Testis (tissue), 2 donors: ENCODE measurements around the gene VAMP4.

Experiments used
- CTCF ChIP-seq, 3 experiments: fragments of 450-650 bp in 2 of 3; fragments of 200-600 bp in 1 of 3; sonication (generic) in 1 of 3; IDR thresholded peaks; one replicate each; pipeline ENCODE4 v1.5.1; 2016 to 2019; ENCODE audit warnings: antibody characterized with exemption in 3 of 3, mild to moderate bottlenecking in 2 of 3, moderate library complexity in 1 of 3
- POLR2A ChIP-seq: fragments of 450-650 bp; IDR thresholded peaks from one replicate; pipeline ENCODE4 v1.6.1; 2017; ENCODE audit warnings: antibody characterized with exemption, mild to moderate bottlenecking, moderate library complexity

GRCh38 chr1:171730052-171730451 is 11.8 kb downstream of the VAMP4 start:
- TF ChIP-seq POLR2A: no peak
- no peak for TF ChIP-seq CTCF (IDR thresholded peaks at IDR 0.05)
